Smooth muscle cell (in vitro differentiated cells): ENCODE measurements around the gene GSTP1. TPM values are rescaled to one million over a fixed set of nuclear protein-coding genes. Genes with fewer than 3 reads are reported as not detected.
"Not testable (repeated sequence)": the region's sequence is repeated elsewhere in the genome, so short reads cannot be mapped to it uniquely, and the experiment has no call there.

Experiments
- DNase-seq: peaks from one replicate; lab custom pipeline; 2025; ENCODE audit not compliant: unreplicated experiment; lab: John Stamatoyannopoulos, UW
- H2AFZ ChIP-seq: fragments of 200-600 bp; sonication (generic); 2 replicates; pipeline ENCODE4 v1.6.0; 2016; ENCODE audit warnings: antibody characterized with exemption, low read depth, mild to moderate bottlenecking
- H3F3A ChIP-seq: fragments of 200-600 bp; sonication (generic); 2 replicates; pipeline ENCODE4 v1.6.0; 2017; ENCODE audit warnings: antibody characterized with exemption, low read depth
- H3K27ac ChIP-seq: fragments of 200-600 bp; sonication (generic); 2 replicates; pipeline ENCODE4 v1.5.1; 2016; ENCODE audit warnings: low read depth, mild to moderate bottlenecking
- H3K27me3 ChIP-seq: fragments of 200-600 bp; sonication (generic); 2 replicates; pipeline ENCODE4 v1.6.1; 2016; ENCODE audit warnings: low read depth, mild to moderate bottlenecking
- H3K36me3 ChIP-seq: fragments of 200-600 bp; sonication (generic); 2 replicates; pipeline ENCODE4 v1.5.1; 2016; ENCODE audit warnings: low read depth
- H3K4me1 ChIP-seq: fragments of 200-600 bp; sonication (generic); 2 replicates; pipeline ENCODE4 v1.5.1; 2016; ENCODE audit warnings: low read depth
- H3K4me2 ChIP-seq: fragments of 200-600 bp; sonication (generic); 2 replicates; pipeline ENCODE4 v1.6.0; 2016; ENCODE audit warnings: mild to moderate bottlenecking
- H3K4me3 ChIP-seq: fragments of 200-600 bp; sonication (generic); 2 replicates; pipeline ENCODE4 v1.5.1; 2016; ENCODE audit warnings: mild to moderate bottlenecking
- H3K79me2 ChIP-seq: fragments of 200-600 bp; sonication (generic); 2 replicates; pipeline ENCODE4 v1.6.0; 2016; ENCODE audit warnings: low read depth, mild to moderate bottlenecking
- H3K9ac ChIP-seq: fragments of 200-600 bp; sonication (generic); 2 replicates; pipeline ENCODE4 v1.6.0; 2016; ENCODE audit warnings: low read depth
- H3K9me3 ChIP-seq: fragments of 200-600 bp; sonication (generic); replicated peaks from 2 replicates; pipeline ENCODE4 v1.5.1; 2016; ENCODE audit warnings: low read depth
- H4K20me1 ChIP-seq: fragments of 200-600 bp; sonication (generic); 2 replicates; pipeline ENCODE4 v1.6.0; 2016; ENCODE audit warnings: low read depth
- CTCF ChIP-seq: fragments of 200-600 bp; sonication (generic); IDR thresholded peaks from 2 replicates; pipeline ENCODE4 v1.5.1; 2017; ENCODE audit warnings: borderline replicate concordance, mild to moderate bottlenecking, antibody characterized with exemption; ENCODE audit not compliant: insufficient read depth, poor library complexity, severe bottlenecking
- WGBS: methylation state at CpG from one replicate; pipeline ENCODE4 v1.1.7; 2016; ENCODE audit warnings: low lambda C conversion rate; 5-methylcytosine and 5-hydroxymethylcytosine counted together
- polyA plus RNA-seq: library from polyadenylated mRNA; unstranded; fragments of >200 nt; fragmentation: Nextera tagmentation; extraction: Ambion mirVana; gene quantifications from 2 replicates; pipeline ENCODE4 v1.2.1, GENCODE V29; 2016
- total RNA-seq: library from RNA; depleted of rRNA; stranded (reverse); fragments of >200 nt; gene quantifications from 2 replicates; pipeline ENCODE4 v1.2.3, GENCODE V29; 2014

The GSTP1 gene
- total and polyA plus RNA-seq, 2 experiments from 2014 or later = 874 to 1,489 TPM

DNA sequence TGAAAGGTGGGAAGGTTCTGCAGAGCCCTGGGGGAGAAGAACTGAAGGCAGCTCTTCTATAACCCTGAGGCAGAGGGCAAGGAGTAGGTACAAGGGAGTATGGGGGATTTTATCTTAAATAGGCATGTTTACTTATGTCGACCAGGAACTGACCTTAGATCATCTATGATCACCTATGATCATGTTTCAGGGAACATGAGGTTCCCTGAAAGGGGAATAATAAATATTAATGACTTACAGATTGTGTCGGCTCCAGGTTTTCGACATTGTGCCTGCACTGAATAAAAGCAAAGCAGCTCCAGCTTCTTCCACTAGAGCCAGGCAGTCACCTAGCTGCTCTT, 9.9 kb downstream of the GSTP1 start:
- Histone ChIP-seq H3K27me3 (no peaks in the 10 kb centered on the region), H3K36me3 (no peaks in the 10 kb centered on the region), H3F3A (peaks cover under 1% of the 10 kb centered on the region), H3K4me2 (no peak overlapping the region), H3K9ac (no peak overlapping the region), H4K20me1 (no peaks in the 10 kb centered on the region), H3K4me3 (no peak overlapping the region), H3K9me3 (no peaks in the 10 kb centered on the region), H3K27ac (no peak overlapping the region), H3K79me2 (no peaks in the 10 kb centered on the region), H2AFZ (no peak overlapping the region), H3K4me1 (no peaks in the 10 kb centered on the region)
- WGBS = 80% methylated on average over 3 of the region's 3 CpGs
- TF ChIP-seq CTCF = no peak
- no peak for DNase-seq

DNA sequence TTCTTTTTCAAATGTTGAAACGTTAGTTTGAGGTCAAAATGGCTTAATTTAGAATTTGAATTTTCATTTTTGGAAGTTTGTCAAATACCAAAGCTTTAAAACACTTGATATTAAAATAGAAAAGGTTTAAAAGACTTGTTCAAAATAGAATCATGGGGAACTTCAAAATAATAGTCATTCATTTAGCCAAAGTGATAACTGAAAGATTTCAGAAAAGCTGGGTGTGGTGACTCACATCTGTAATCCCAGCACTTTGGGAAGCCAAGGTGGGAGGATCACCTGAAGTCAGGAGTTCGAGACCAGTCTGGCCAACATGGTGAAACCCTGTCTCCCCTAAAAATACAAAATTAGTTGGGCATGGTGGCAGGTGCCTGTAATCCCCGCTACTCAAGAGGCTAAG, 10.9 kb downstream of the GSTP1 start:
- no peaks in the 10 kb centered on the region for H3K9me3 ChIP-seq
- no peak overlapping the region for H3K4me3 ChIP-seq
- 84% methylated on average over 3 of the region's 3 CpGs for WGBS
- H3K27ac ChIP-seq = no peak overlapping the region
- no peaks in the 10 kb centered on the region for H3K36me3 ChIP-seq
- no peak overlapping the region for H2AFZ ChIP-seq
- H3K4me1 ChIP-seq = no peaks in the 10 kb centered on the region
- no peaks in the 10 kb centered on the region for H3K79me2 ChIP-seq
- H3K4me2 ChIP-seq = no peak overlapping the region
- H4K20me1 ChIP-seq = no peaks in the 10 kb centered on the region
- no peaks in the 10 kb centered on the region for H3F3A ChIP-seq
- no peak for DNase-seq
- H3K9ac ChIP-seq = no peak overlapping the region
- TF ChIP-seq CTCF = no peak
- no peaks in the 10 kb centered on the region for H3K27me3 ChIP-seq

GRCh38 chr11:67596753-67597300, 13.2 kb downstream of the GSTP1 start:
- no peak for DNase-seq
- Histone ChIP-seq H3K79me2 (no peaks in the 10 kb centered on the region), H3K27me3 (no peaks in the 10 kb centered on the region), H3K9me3 (no peaks in the 10 kb centered on the region), H3K4me1 (no peaks in the 10 kb centered on the region), H3K4me2 (no peak overlapping the region), H3K4me3 (no peak overlapping the region), H3K36me3 (no peaks in the 10 kb centered on the region), H4K20me1 (no peaks in the 10 kb centered on the region), H3K9ac (no peak overlapping the region), H3K27ac (no peak overlapping the region), H2AFZ (no peak overlapping the region), H3F3A (no peaks in the 10 kb centered on the region)
- WGBS = 83% methylated on average over 1 of the region's 1 CpG
- no peak for TF ChIP-seq CTCF

GRCh38 chr11:67597458-67597857, 13.8 kb downstream of the GSTP1 start:
- H3K27me3 ChIP-seq, H3K79me2 ChIP-seq, H3K4me2 ChIP-seq, DNase-seq, H3K4me1 ChIP-seq, H3K4me3 ChIP-seq, H3K9ac ChIP-seq, H2AFZ ChIP-seq, H3F3A ChIP-seq, H4K20me1 ChIP-seq, H3K9me3 ChIP-seq, H3K27ac ChIP-seq, H3K36me3 ChIP-seq: not testable (repeated sequence)
- 100% methylated on average over 1 of the region's 3 CpGs for WGBS

DNA sequence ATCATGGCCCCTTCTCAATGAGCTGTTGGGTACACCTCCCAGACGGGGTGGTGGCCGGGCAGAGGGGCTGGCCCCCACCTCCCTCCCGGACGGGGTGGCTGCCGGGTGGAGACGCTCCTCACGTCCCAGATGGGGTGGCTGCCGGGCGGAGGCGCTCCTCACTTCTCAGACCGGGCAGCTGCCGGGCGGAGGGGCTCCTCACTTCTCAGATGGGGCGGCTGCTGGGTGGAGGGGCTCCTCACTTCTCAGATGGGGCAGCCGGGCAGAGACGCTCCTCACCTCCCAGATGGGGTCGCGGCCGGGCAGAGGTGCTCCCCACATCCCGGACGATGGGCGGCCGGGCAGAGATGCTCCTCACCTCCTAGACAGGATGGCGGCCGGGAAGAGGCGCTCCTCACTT, 14.4 kb downstream of the GSTP1 start:
- H3K27me3 ChIP-seq, H3K9me3 ChIP-seq, DNase-seq, H3K4me3 ChIP-seq, H3K36me3 ChIP-seq, H3K9ac ChIP-seq, H3K27ac ChIP-seq, H3K4me2 ChIP-seq, H2AFZ ChIP-seq, H4K20me1 ChIP-seq, H3F3A ChIP-seq, H3K79me2 ChIP-seq, H3K4me1 ChIP-seq: not testable (repeated sequence)
- 93% methylated on average over 26 of the region's 26 CpGs for WGBS
